Measurements from ENCODE around the gene FSTL4.

- no peak for TF ChIP-seq ZFX (CRISPR knock-in tag; IDR thresholded peaks at IDR 0.05; ENCODE audit: low read depth)
- TF ChIP-seq CTCF (CRISPR knock-in tag; IDR thresholded peaks at IDR 0.05): no peak
- TF ChIP-seq REST (IDR thresholded peaks at IDR 0.05; ENCODE audit: borderline replicate concordance in 1 of 2, low read depth in 1 of 2, low read length in 2 of 2): no peak
- TF ChIP-seq ZNF263 (CRISPR knock-in tag; IDR thresholded peaks at IDR 0.05): no peak
- no peak for TF ChIP-seq EP300 (IDR thresholded peaks at IDR 0.05; ENCODE audit: low read depth in 2 of 2, low read length in 2 of 2)
- TF ChIP-seq EP300 (CRISPR knock-in tag; IDR thresholded peaks at IDR 0.05; ENCODE audit: borderline replicate concordance): no peak
- no peak for TF ChIP-seq USF2 (IDR thresholded peaks at IDR 0.05; ENCODE audit: low read depth, low read length)
- TF ChIP-seq USF2 (CRISPR knock-in tag; IDR thresholded peaks at IDR 0.05; ENCODE audit: borderline replicate concordance): no peak
- no peak for TF ChIP-seq CBX1 (IDR thresholded peaks at IDR 0.05; ENCODE audit: low read depth)
- no peak for TF ChIP-seq RNF2 (conservative IDR thresholded peaks at IDR 0.05; ENCODE audit: low read depth)
- TF ChIP-seq JUN (CRISPR knock-in tag; IDR thresholded peaks at IDR 0.05): no peak
- TF ChIP-seq POLR2A (IDR thresholded peaks at IDR 0.05; ENCODE audit: insufficient read depth in 1 of 2, low read depth in 2 of 2, low read length in 2 of 2): no peak
- TF ChIP-seq ZNF232 (CRISPR knock-in tag; IDR thresholded peaks at IDR 0.05; ENCODE audit: borderline replicate concordance): no peak
- TF ChIP-seq CREM (IDR thresholded peaks at IDR 0.05): no peak
- TF ChIP-seq CREM (CRISPR knock-in tag; IDR thresholded peaks at IDR 0.05): no peak
- no peak for TF ChIP-seq ZNF598 (CRISPR knock-in tag; IDR thresholded peaks at IDR 0.05; ENCODE audit: borderline replicate concordance)
Observed at GRCh38 chr5:133580618-133581017, 31.7 kb downstream of the FSTL4 start.

All from HepG2 (cell line).